Stimulated activated CD8-positive, alpha-beta memory T cell treated with anti-CD3 and anti-CD28 coated beads, Interleukin-2, amount 100 ng/mL, for 1 hour (primary cell): ENCODE data around the gene AGPAT3.

ENCODE experiments used
- DNase-seq, 2 donors: peaks; one replicate each; pipeline ENCODE4 v3.0.0-alpha.2; 2020; ENCODE audit warnings: low read depth in 2 of 2

AGPAT3 gene

GRCh38 chr21:44018813-44019567 lies 154.0 kb downstream of the AGPAT3 start:
- DNase-seq: no peak

- no peak for DNase-seq
Observed at GRCh38 chr21:44019568-44019958, 154.5 kb downstream of the AGPAT3 start.

- no peak for DNase-seq
Observed at GRCh38 chr21:44020551-44020950, 155.5 kb downstream of the AGPAT3 start.

- DNase-seq: no peak
Observed at GRCh38 chr21:44021064-44021463, 156.0 kb downstream of the AGPAT3 start.

GRCh38 chr21:44024257-44024656 lies 159.2 kb downstream of the AGPAT3 start:
- DNase-seq: no peak

GRCh38 chr21:44024887-44025353 lies 159.9 kb downstream of the AGPAT3 start:
- DNase-seq: no peak

GRCh38 chr21:44027607-44028286 lies 162.7 kb downstream of the AGPAT3 start:
- DNase-seq: no peak

- no peak for DNase-seq
Observed at GRCh38 chr21:44028287-44028659, 163.2 kb downstream of the AGPAT3 start.

GRCh38 chr21:44029460-44030087 lies 164.6 kb downstream of the AGPAT3 start:
- DNase-seq: no peak

GRCh38 chr21:44035244-44035643 lies 170.2 kb downstream of the AGPAT3 start:
- no peak for DNase-seq
